Measurements from ENCODE around the gene VWA2. TPM values are rescaled to one million over a fixed set of nuclear protein-coding genes. Genes with fewer than 3 reads are reported as not detected.

The VWA2 gene
- total RNA-seq, 1 experiment from 2014 or later, result 1.6 TPM

DNA sequence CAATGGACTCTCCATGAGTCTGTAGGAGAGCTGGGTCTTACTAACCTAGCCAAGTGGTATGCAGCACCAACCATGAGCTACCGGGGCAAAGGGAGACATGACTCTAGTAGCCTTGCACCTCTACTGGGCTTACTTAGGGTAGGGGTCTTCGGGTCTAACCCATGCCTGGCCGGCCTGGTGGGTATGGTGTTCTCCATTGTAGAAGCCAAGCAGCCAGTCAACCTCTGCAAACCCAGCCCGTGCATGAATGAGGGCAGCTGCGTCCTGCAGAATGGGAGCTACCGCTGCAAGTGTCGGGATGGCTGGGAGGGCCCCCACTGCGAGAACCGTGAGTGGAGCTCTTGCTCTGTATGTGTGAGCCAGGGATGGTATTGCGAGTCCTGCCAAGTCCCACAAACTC lies 51.0 kb downstream of the VWA2 start:
- Mint-ChIP-seq H3K4me3 (no peak overlapping the region), H3K9me3 (peaks cover 5% of the 10 kb centered on the region in 2 experiments; a peak in 3 of 5 replicates), H3K27ac (no peak overlapping the region), H3K27me3 (ENCODE audit: low read depth) (peaks cover 2% of the 10 kb centered on the region; the same call in 1 of the 2 replicates), H3K4me1 (no peaks in the 10 kb centered on the region), H3K36me3 (ENCODE audit: insufficient read depth in 1 of 3, low read depth in 3 of 3) (peaks cover 5% of the 10 kb centered on the region in 3 experiments; a peak in 5 of 7 replicates)
- Histone ChIP-seq H2BK15ac (ENCODE audit: low read depth, low read length) (no peak overlapping the region), H3K79me2 (ENCODE audit: insufficient read depth, low read length) (no peaks in the 10 kb centered on the region), H3K4me2 (ENCODE audit: insufficient read depth, insufficient read length, low read length) (no peak overlapping the region), H4K5ac (ENCODE audit: insufficient read length, low read depth, low read length) (no peak overlapping the region), H2AFZ (ENCODE audit: low read length) (no peak overlapping the region), H2BK5ac (ENCODE audit: insufficient read length, low read length) (no peak overlapping the region), H3K4ac (ENCODE audit: low read depth, low read length) (no peak overlapping the region), H3K27me3 (ENCODE audit: insufficient read depth, low read length) (no peaks in the 10 kb centered on the region), H3K18ac (ENCODE audit: insufficient read length, low read depth, low read length) (no peak overlapping the region), H3K23me2 (ENCODE audit: insufficient read length, low read depth, low read length, poor library complexity, severe bottlenecking) (no peaks in the 10 kb centered on the region), H3K9ac (ENCODE audit: extremely low read depth, insufficient read length, low read length) (no peak overlapping the region), H2BK20ac (ENCODE audit: low read depth, low read length, poor library complexity, severe bottlenecking) (no peak overlapping the region), H3K79me1 (ENCODE audit: insufficient read depth, low read depth, low read length, poor library complexity, severe bottlenecking) (no peaks in the 10 kb centered on the region), H3K23ac (ENCODE audit: insufficient read length, low read depth, low read length) (no peak overlapping the region), H2AK5ac (ENCODE audit: insufficient read length, low read length) (no peak overlapping the region), H3K4me1 (ENCODE audit: insufficient read depth, low read length) (no peaks in the 10 kb centered on the region), H4K91ac (ENCODE audit: insufficient read length, low read depth, low read length) (no peak overlapping the region), H3K14ac (ENCODE audit: insufficient read depth, low read length) (no peak overlapping the region), H3K9me3 (ENCODE audit: control insufficient read depth, low read depth, low read length) (no peaks in the 10 kb centered on the region), H3K27ac (ENCODE audit: insufficient read length, low read depth, low read length) (no peak overlapping the region), H3T11ph (ENCODE audit: low read length) (no peak overlapping the region), H2BK120ac (ENCODE audit: low read depth, low read length, poor library complexity, severe bottlenecking) (no peak overlapping the region), H4K20me1 (ENCODE audit: control insufficient read depth, insufficient read depth, insufficient read length) (no peaks in the 10 kb centered on the region), H2BK12ac (ENCODE audit: insufficient read length, low read depth, low read length) (no peak overlapping the region), H4K8ac (replicated peaks; ENCODE audit: insufficient read length, low read depth, low read length) (no peak overlapping the region), H3K56ac (ENCODE audit: insufficient read length, low read depth, low read length) (no peak overlapping the region)
- WGBS (ENCODE audit: extremely low coverage, insufficient read length, low lambda C conversion rate), result no CpG with 5 or more reads among the region's 10 CpGs
- DNase-seq, result no peak
- TF ChIP-seq, protein P1, sequence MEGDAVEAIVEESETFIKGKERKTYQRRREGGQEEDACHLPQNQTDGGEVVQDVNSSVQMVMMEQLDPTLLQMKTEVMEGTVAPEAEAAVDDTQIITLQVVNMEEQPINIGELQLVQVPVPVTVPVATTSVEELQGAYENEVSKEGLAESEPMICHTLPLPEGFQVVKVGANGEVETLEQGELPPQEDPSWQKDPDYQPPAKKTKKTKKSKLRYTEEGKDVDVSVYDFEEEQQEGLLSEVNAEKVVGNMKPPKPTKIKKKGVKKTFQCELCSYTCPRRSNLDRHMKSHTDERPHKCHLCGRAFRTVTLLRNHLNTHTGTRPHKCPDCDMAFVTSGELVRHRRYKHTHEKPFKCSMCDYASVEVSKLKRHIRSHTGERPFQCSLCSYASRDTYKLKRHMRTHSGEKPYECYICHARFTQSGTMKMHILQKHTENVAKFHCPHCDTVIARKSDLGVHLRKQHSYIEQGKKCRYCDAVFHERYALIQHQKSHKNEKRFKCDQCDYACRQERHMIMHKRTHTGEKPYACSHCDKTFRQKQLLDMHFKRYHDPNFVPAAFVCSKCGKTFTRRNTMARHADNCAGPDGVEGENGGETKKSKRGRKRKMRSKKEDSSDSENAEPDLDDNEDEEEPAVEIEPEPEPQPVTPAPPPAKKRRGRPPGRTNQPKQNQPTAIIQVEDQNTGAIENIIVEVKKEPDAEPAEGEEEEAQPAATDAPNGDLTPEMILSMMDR (conservative IDR thresholded peaks at IDR 0.05), result no peak
